ENCODE results near the gene SRSF3.

SRSF3 gene

DNA sequence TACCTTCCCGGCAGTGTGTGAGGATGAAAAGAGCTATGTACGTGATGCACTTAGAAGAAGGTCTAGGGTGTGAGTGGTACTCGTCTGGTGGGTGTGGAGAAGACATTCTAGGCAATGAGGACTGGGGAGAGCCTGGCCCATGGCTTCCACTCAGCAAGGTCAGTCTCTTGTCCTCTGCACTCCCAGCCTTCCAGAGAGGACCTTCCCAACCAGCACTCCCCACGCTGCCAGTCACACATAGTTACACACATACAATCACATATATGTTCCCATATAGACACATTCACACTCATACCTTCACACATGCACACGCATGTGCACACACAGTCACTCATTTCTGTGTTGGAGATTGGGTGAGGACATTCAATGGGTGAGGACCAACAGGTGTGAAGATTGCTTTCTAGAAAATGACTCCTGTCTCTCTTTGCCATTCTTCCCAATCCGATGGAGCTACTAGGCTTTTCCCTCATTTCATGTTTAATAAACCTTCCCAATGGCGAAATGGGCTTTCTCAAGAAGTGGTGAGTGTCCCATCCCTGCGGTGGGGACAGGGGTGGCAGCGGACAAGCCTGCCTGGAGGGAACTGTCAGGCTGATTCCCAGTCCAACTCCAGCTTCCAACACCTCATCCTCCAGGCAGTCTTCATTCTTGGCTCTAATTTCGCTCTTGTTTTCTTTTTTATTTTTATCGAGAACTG lies 30.4 kb downstream of the SRSF3 start:
- no peak for DNase-seq

DNA sequence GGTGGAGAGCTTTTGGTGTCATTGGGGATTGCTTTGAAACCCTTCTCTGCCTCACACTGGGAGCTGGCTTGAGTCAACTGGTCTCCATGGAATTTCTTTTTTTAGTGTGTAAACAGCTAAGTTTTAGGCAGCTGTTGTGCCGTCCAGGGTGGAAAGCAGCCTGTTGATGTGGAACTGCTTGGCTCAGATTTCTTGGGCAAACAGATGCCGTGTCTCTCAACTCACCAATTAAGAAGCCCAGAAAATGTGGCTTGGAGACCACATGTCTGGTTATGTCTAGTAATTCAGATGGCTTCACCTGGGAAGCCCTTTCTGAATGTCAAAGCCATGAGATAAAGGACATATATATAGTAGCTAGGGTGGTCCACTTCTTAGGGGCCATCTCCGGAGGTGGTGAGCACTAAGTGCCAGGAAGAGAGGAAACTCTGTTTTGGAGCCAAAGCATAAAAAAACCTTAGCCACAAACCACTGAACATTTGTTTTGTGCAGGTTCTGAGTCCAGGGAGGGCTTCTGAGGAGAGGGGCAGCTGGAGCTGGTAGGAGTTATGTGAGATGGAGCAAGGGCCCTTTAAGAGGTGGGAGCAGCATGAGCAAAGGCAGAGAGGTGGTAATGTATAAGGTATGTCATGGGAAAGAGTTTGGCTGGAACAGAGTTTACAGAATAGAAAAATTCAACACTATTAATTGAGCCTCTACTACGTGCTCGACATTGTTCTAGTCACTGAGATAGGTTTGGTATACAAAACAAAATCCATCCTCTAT lies 31.2 kb downstream of the SRSF3 start:
- peak; percentile 30 to 78 for DNase-seq

DNA sequence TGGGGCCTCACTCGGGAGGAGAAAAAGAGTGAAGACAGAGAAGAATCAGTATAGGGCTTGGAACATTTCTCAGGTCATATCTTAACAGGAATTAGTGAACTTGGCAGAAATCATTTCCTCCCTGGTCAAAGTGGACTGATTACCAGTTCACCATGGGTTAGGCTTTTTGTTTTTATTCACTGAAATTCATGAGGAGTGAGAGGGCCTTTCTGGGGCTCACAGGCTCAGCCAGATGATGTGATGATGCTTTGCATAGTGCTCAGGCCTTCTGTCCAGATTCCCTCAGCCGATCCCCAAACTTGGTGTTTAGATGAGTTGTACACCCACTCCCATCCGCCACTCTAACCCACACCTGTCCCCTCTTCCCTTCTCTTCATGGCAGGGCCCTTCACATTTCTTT lies 32.5 kb downstream of the SRSF3 start:
- DNase-seq: no peak

DNA sequence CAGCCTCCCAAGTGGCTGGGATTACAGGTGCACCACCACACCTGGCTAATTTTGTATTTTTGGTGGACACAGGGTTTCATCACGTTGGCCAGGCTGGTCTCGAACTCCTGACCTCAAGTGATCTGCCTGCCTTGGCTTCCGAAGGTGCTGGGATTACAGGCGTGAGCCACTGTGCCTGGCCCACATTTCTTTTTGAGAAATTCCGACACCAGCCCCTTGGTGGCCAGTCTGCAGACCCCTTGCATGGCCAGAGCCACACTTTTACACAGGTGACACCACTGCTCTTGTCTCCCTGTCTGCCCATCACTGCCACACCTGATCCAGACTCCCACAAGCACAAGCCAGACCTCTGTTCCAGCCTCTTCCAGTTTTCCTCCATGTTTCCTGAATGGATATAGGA lies 33.0 kb downstream of the SRSF3 start:
- no peak for DNase-seq

DNA sequence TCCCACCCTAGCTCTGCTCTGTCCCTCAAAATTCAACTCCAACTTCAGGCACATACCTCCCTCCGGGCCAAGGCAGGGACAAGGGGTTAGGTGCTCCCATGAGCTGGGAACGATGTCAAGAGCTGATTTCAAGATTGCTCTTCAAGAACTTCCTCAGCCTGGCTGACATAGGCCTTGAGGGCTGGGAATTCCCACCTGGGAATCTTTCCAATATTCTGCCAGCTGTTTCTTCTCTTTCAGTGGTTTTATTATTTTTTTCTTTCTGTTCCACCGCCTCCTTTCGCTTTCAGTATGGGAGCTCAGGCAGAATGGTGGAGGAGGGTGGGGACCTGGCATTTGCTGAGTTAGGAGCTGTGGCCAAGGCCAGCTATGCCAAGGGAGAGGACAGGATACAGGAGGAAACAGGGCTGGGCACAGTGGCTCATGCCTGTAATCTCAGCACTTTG lies 33.7 kb downstream of the SRSF3 start:
- no peak for DNase-seq

DNA sequence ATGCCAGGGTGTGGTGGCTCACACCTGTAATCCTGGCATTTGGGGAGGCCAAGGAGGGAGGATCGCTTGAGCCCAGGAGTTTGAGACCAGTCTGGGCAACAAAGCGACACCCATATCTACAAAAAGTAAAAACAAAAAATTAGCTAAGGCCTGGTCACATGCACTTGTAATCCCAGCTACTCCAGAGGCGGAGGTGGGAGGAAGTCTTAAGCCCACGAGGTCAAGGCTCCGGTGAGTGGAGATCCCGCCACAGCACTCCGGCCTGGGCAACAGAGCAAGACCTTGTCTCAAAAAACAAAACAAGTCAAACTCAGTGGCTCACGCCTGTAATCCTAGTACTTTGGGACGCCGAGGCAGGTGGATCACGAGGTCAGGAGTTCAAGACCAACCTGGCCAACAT lies 35.6 kb downstream of the SRSF3 start:
- DNase-seq: no peak

DNA sequence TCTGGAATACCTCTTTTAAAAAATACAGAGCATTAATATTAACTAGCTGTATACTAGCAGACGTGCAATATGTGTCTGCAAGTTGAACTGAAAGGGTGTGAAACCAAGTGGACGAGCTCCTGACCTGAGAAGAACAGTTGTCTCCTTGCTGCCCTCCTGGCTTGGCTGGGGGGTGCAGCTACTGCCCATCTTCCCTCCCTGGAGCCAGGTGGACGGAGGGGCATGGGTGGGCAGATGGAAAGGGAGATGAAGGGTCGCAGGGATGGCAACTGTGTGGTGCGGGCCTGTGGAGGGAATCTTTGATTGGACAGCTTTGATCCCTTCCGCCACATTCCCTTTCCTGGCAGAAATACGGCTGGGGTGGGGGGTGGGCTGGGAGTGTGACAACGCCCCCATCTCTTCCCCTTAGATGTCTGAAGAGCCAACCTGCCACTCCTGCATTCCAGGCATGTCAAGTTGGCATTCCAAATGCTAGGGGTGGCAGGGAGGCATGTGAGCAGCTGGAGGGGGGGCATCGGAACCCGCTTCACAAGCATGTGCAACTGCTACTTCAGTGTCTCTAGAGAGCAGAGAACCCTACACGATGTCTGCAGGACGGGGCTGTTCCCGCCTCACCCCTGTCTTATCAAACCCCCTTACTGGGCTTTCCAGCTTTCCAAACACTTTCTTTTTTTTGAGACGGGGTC lies 37.3 kb downstream of the SRSF3 start:
- DNase-seq: no peak

DNA sequence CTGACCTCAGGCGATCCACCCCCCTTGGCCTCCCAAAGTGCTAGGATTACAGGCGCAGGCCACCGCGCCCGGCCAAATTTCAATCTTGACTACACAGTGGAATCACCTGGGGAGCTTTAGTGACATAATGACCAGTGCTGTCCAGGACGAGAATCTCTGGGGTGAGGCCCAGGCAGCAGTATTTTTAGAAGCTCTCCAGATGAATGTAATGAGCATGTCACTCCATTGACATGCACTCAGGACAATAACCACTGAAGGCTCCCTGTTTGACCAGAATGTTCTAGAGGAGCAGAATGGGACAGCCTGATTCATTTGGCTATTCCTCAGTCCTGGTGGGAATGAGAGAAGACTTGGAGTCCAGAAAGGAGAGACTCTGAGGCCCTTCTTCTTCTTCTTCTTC lies 39.2 kb downstream of the SRSF3 start:
- no peak for DNase-seq

DNA sequence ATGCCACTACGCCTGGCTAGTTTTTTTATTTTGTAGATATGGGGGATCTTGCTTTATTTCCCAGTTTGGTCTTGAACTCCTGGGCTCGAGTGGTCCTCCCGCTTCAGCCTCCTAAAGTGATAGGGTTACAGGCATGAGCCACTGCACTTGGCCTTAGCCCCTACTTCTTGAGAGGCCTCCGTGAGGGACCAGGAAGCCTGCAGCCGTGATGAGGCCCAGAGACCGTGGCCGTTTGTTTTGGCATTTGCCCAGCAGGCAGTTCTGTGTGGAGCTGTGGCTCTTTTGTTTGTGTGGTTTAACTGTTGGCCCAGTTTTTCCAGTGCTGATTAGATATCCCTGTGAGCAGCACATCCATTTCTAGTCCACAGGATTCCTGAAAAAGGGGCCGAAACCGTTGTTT lies 39.8 kb downstream of the SRSF3 start:
- peak; percentile 33 to 79 for DNase-seq

DNA sequence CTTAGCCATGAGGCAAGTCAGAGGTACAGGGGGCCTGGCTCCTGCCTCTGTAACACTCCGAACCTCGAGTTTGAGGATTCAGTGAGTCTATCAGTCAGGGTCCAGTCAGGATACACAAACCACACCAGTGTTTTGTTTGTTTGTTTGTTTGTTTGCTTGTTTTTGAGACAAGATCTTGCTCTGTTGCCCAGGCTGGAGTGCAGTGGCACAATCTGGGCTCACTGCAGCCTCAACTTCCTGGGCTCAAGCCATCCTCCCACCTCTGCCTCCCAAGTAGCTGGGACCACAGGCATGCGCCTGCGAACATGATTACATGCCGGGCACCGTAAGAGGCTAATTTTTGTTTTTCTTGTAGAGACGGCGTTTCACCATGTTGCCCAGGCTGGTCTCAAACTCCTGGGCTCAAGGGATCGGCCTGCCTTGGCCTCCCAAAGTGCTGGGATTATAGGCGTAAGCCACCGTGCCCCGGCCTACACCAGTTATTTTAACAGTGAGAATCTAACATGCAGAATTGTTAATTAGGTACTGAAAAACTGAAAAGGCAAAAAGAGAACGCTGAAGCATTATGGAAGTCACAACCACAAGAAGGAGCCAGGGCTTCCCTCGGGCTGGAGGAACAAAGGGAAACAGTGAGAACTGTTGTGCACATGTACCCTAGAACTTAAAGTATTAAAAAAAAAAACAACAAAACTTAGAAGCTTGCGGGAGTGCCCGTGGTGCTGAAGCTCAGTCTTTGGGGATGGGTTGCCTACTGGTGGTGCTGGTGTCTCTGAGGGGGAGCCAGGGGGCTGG lies 40.4 kb downstream of the SRSF3 start:
- DNase-seq: no peak

DNA sequence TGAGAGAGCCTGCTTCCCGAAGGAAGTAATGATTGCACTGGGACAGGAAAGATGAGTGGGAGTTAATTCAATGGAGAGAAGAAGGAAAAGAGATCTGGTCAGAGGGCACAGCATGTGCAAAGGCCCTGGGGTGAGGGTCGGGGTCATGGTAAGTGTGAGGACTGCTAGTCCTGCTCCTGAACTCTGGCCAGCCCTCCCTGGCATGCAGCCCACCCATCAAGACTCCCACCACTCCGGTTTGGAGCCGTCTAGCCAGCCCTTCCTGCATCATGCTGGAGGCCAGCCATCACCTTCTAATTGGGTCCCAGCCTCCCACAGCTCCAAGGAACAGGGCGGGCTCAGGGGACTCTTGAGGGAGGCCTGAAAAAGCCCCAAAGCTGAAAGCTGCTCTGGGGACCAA lies 42.1 kb downstream of the SRSF3 start:
- no peak for DNase-seq

DNA sequence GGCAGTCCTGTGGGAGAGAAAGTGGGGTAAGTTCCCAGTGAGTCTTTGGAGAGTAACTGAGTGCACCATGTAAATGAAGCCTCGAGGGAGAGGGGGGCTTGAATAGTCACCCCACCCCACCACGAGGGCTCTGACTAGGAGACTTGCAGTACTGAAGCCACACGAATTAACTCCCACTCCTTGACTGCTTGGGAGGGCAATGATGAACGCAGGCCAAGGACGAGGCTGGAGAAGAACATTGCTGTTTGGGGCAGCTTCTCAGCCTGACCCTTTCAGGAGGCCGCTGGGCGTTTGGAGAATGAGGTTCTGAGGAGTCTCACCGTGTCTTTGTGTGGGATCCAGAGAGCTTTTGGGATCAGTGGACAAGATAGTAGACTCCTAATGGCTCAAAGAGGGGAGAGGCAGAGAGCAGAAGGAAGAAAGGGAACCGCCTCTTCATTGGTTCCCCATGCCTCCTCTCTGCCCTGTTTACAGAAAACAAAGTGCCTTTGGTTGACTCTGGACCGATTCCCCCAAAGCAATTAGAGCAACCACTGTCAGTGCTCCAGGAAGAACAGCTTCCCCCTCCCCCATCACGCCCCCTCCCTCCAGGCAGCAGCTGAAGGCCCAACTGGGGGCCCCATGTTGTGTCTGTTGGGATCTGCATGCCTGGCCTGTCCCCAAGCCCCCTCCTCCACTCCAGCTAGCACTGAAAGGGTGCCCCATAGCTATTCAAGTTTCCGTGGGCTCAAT lies 42.7 kb downstream of the SRSF3 start:
- no peak for DNase-seq

DNA sequence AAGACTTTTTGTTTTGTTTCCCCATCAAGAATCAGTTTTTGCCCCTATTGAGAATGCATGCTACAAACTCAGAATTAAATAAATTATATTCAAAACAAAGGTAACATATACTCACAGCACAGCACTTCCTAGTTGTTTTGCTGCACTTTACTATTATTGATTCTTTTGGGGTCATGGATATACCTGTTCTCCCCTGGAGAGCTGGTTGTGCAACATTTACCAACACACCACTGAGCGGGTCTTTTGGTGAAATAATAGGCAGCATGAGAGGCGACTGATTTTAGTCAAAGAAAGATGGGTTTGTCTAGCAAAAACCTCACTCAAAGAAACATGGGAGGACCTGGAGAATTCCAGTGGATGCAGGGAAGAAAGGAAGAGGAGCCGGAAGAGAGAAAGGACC lies 44.4 kb downstream of the SRSF3 start:
- DNase-seq: no peak

DNA sequence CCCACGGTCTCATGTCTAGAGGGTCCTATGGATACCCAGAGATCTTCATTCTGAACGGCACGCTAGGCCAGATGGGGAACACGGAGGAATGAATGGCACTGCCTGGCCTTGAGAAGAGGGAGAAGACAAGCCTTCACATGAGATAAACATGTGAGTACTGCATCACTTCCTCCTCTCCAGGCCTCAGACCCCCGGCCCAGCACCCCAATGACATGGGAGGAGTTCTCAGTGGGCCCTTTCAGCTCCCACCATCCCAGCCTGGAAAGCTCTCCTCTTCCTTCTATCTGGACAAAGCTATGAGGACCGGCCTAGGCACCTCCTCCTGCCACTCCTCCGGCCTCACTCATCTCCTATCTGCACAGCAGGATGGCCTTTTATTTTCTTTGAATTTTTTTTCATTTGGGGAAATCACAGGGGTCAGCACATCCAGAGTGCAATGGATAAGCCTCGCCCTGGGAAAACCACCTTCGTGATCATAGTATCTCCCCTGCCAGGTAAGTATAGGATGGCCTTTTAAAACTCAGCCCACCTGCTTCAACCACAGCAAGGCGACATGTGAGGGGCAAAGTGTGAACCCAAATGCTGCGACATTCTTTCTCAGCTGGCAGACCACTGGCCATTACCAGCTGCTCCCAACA lies 45.1 kb downstream of the SRSF3 start:
- DNase-seq: no peak

DNA sequence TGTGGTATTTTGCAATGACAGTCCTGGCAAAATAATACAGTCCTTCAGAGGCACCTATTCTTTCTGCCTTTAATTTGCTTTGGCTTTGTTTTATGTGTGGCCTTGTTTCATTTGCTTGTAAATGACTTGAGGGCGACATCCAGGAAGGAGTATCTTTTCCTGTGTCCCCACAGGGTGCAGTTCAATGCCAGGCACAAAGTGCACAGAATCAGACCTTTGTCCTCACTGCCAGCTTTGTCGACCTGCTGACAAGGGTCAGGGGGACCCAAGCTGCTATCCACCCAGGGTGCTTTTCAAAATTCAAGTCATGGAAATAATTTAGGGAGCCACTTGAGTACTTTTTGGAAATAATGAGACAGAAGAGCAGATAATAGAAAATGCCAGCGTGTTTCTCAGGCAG lies 47.4 kb downstream of the SRSF3 start:
- DNase-seq: no peak

DNA sequence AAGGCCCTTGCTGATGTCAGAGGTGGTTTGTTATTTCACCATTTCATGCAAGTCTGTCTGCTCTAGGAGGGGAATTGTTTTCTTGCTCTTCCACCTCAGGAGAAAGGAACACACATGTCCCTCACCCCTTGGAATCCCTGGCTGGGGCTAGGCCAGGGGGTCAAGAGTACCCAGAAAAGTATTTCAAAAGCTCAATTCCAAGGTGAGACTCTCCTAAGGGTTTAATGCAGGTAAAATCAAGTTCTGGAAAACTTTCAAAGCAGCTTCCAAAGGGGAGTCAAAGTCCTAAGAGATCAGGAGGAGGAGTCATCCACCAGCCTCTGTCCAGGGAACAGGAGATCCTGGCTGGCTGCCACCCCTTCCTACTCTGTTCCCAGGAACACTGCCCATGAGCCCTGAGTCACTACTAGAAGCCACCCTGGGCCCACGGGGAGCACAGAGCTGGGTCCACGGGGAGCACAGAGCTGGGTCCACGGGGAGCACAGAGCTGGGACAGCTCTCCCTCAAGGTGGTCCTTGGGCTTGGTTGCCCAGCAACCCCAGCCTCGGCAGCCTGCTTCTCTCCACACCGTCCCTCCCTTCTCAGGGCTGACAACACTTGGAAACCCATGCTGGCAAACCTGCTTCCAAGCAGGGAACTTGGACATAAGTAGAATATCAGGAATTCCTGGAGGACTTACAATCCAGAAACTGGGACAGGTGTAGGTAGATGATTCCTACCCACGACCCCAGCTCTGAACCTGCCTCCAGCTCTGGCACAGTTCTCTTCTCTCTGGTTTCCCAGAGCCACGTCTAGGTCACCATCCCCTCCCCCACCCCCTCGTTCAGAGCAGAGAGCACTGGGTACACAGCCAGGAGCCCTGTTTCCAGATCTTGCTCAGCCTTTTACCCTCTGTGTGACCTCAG lies 49.0 kb downstream of the SRSF3 start:
- DNase-seq: no peak

DNA sequence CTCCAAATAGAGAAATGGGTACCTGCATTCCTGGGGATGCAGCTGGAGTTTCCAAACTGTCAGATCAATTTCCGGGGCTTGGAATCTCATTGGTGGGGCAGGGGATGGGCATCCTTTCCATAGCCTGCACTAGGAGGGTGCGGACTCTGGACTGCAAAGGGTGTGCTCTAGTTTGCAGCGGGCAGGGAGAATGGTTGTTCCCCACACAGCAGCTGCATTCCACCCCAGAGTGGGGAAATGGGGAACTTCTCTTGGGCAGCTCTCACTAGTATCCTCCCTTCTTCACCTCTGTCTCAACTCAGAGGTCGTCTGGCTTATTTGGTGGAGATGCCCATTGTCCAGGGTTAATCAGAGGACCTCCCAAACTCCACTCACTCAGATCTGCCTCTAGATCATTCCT lies 49.8 kb downstream of the SRSF3 start:
- no peak for DNase-seq

DNA sequence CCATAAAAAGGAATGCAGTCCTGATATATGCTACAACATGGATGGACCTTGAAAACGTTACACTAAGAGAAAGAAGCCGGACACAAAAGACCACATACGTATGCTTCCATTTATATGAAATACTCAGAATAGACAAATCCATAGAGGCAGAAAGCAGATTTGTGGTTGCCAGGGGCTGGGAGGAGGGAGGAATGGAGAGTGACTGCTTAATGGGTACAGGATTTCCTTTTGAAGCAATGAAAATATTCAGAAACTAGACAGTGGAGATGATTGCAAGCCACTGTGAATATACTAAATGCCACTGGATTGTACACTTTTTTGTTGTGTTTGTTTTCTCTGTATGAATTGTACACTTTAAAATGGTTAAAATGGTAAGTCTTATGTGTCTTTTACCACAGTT lies 54.9 kb downstream of the SRSF3 start:
- no peak for DNase-seq

DNA sequence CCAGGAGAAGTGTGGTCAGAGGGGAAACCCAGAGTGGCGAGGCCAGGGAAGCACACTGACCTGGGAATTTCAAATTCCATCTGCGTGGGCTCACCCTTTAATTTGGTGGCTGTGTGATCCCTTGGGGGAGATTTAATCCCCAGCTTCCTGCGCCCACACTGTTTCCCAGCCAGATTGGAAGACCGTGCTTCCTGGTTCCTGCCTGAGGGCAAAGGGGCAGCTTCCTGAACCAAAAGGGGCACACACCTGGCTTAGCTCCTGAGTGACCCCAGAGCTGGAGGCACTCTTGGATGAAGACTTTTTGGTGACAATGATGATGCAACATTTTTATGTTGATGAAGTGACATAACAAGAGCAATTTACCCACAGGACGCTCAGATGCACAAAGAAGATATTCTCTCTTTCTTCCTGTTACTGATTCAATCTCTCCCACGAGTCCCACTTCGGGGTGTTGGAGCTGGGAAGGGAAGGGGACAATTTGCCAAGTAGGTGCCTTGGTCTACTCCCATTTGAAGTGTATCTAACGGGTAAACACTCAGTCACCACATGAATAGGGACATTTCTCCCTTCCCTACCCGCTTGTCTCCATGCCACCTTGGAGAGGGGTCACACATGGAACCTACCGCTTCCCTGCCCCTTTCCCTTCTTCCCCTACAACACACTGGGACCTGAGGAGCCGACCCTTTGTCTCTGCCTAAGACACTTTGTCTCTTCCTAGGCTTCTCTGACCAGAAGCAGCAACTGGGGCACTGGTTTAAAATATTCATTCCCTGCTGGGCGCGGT lies 55.7 kb downstream of the SRSF3 start:
- DNase-seq: no peak

DNA sequence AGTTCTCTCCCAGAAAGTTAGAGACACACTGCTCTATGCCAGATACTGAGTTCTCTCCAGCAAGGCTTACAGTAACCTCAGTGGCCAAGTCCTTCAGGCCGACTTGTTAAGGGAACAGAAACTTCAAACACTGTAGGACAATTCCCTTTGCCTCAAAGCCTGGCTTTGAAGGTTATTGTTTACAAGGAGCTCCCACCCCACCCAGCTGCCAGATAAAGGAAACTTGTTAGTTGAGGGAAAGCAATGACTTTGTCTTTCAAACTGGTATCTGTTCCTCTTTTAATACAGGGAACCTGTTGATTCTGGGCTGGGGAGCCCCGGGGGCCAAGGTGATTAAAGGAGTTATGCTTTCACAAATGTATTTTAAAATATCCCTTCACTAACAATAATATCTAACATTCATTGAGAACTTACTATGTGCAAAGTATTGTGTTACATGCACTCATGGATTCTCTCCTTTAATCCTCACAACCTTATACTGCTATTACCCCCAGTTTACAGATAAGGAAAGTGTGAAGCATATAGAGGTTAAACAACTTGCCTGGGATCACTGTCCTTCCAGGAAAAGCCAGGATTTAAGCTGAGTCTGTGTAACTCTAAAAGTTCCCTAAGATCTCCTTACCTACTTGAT lies 56.8 kb downstream of the SRSF3 start:
- no peak for DNase-seq

Data from NCI-H2081 (cell line).